H1 (cell line): ENCODE results near the gene COL19A1. TPM values are rescaled to one million over a fixed set of nuclear protein-coding genes. Genes with fewer than 3 reads are reported as not detected.

Source experiments
- CTCF ChIA-PET: fragments of 300-600 bp; sonication (Branson Sonifier 250); formaldehyde crosslinking; loops from one replicate; lab custom pipeline; 2021; ENCODE audit not compliant: partially characterized antibody; lab: Charles Lee
- POLR2A ChIA-PET: fragments of 300-600 bp; sonication (Branson Sonifier 250); formaldehyde crosslinking; loops from one replicate; lab custom pipeline; 2021; ENCODE audit warnings: inconsistent platforms; ENCODE audit not compliant: partially characterized antibody; lab: Charles Lee
- DNase-seq, 2 experiments: peaks; one replicate each; pipeline versions ENCODE4 v3.0.0 to v3.0.0-alpha.2; 2010 to 2022; ENCODE audit warnings: low spot score in 2 of 2, low read depth in 1 of 2, mixed read lengths in 1 of 2
- FAIRE-seq: peaks from 2 replicates; lab custom pipeline; 2011; peaks lifted over from hg19 to GRCh38; lab: Jason Lieb, UNC
- H2AFZ ChIP-seq: 2 replicates; pipeline ENCODE4 v1.8.1; 2012; ENCODE audit warnings: low read length, inconsistent platforms
- H2AK5ac ChIP-seq: 2 replicates; pipeline ENCODE4 v1.6.1; 2013; ENCODE audit warnings: low read depth, low read length
- H2BK120ac ChIP-seq: replicated peaks from 2 replicates; pipeline ENCODE3; 2013; ENCODE audit warnings: low read depth, low read length, inconsistent platforms
- H2BK12ac ChIP-seq: 2 replicates; pipeline ENCODE4 v1.6.1; 2013; ENCODE audit warnings: low read depth, low read length
- H2BK15ac ChIP-seq: 2 replicates; pipeline ENCODE4 v1.6.1; 2013; ENCODE audit warnings: low read length
- H2BK20ac ChIP-seq: 2 replicates; pipeline ENCODE4 v1.6.1; 2013; ENCODE audit warnings: low read length
- H2BK5ac ChIP-seq: 2 replicates; pipeline ENCODE4 v1.6.1; 2013; ENCODE audit warnings: low read depth, low read length
- H3K14ac ChIP-seq: 2 replicates; pipeline ENCODE4 v1.6.1; 2013; ENCODE audit warnings: inconsistent platforms; ENCODE audit not compliant: insufficient read length
- H3K18ac ChIP-seq: 2 replicates; pipeline ENCODE4 v1.6.1; 2013; ENCODE audit warnings: low read length; ENCODE audit errors: extremely low read depth
- H3K23ac ChIP-seq: 2 replicates; pipeline ENCODE4 v1.6.1; 2013; ENCODE audit warnings: inconsistent platforms; ENCODE audit not compliant: insufficient read length
- H3K23me2 ChIP-seq: 2 replicates; pipeline ENCODE4 v1.6.1; 2013; ENCODE audit warnings: low read depth, low read length
- H3K27ac ChIP-seq: 2 replicates; pipeline ENCODE4 v1.6.1; 2011; ENCODE audit warnings: low read depth, low read length, inconsistent platforms
- H3K27me3 ChIP-seq, 4 experiments: replicated peaks in 1 of 4; 1 replicate in 1 of 4; 2 replicates in 3 of 4; pipeline versions ENCODE4 v1.6.1 to v1.8.1; 2011 to 2013; ENCODE audit warnings: low read length in 3 of 4, mild to moderate bottlenecking in 3 of 4, inconsistent platforms in 2 of 4, mixed read lengths in 2 of 4, moderate library complexity in 1 of 4; ENCODE audit not compliant: control insufficient read depth in 3 of 4, insufficient read depth in 3 of 4; ENCODE audit errors: extremely low read depth in 1 of 4
- H3K36me3 ChIP-seq, 4 experiments: 2 replicates each; pipeline versions ENCODE4 v1.6.1 to v1.8.1; 2011 to 2013; ENCODE audit warnings: mild to moderate bottlenecking in 4 of 4, low read length in 3 of 4, moderate library complexity in 2 of 4, control low read depth in 1 of 4, inconsistent platforms in 1 of 4; ENCODE audit not compliant: insufficient read depth in 4 of 4, control insufficient read depth in 2 of 4
- H3K4ac ChIP-seq: replicated peaks from 2 replicates; pipeline ENCODE3; 2013; ENCODE audit warnings: low read length, low read depth, mixed read lengths, inconsistent platforms; ENCODE audit not compliant: insufficient read length
- H3K4me1 ChIP-seq, 4 experiments: replicated peaks in 1 of 4; 1 replicate in 1 of 4; 2 replicates in 3 of 4; pipeline versions ENCODE4 v1.6.1 to v1.8.1; 2011 to 2013; ENCODE audit warnings: low read length in 3 of 4, inconsistent platforms in 2 of 4, mixed read lengths in 1 of 4; ENCODE audit not compliant: insufficient read depth in 4 of 4, control insufficient read depth in 3 of 4
- H3K4me2 ChIP-seq, 2 experiments: 2 replicates each; pipeline versions ENCODE4 v1.6.1 to v1.8.1; 2011 to 2013; ENCODE audit warnings: low read depth in 2 of 2, low read length in 2 of 2, control low read depth in 1 of 2, inconsistent platforms in 1 of 2, mild to moderate bottlenecking in 1 of 2; ENCODE audit not compliant: insufficient read depth in 1 of 2
- H3K4me3 ChIP-seq, 4 experiments: fragments of 200-600, 300-600 bp in 1 of 4; sonication (generic), shearing (Covaris generic), sonication (Bioruptor Twin) in 1 of 4; 2 replicates each; pipeline versions ENCODE4 v1.5.1 to v1.8.1; 2011 to 2016; ENCODE audit warnings: low read length in 4 of 4, low read depth in 3 of 4, control low read depth in 2 of 4, inconsistent platforms in 2 of 4, mild to moderate bottlenecking in 2 of 4, mixed read lengths in 1 of 4, moderate library complexity in 1 of 4; ENCODE audit not compliant: insufficient read depth in 2 of 4; ENCODE audit errors: extremely low read depth in 1 of 4
- H3K56ac ChIP-seq: replicated peaks from 2 replicates; pipeline ENCODE3; 2013; ENCODE audit warnings: low read depth, mild to moderate bottlenecking, mixed read lengths, low read length, inconsistent platforms; ENCODE audit not compliant: insufficient read length
- H3K79me1 ChIP-seq: 2 replicates; pipeline ENCODE4 v1.6.1; 2013; ENCODE audit warnings: low read depth, low read length, control low read depth
- H3K79me2 ChIP-seq, 2 experiments: 2 replicates each; pipeline versions ENCODE4 v1.6.1 to v1.8.1; 2012 to 2013; ENCODE audit warnings: low read length in 2 of 2, mild to moderate bottlenecking in 2 of 2, inconsistent platforms in 1 of 2; ENCODE audit not compliant: insufficient read depth in 2 of 2, control insufficient read depth in 1 of 2
- H3K9ac ChIP-seq, 4 experiments: replicated peaks in 1 of 4; 1 replicate in 1 of 4; 2 replicates in 3 of 4; pipeline versions ENCODE4 v1.6.1 to v1.8.1; 2011 to 2013; ENCODE audit warnings: low read depth in 3 of 4, low read length in 3 of 4, control low read depth in 2 of 4, mild to moderate bottlenecking in 2 of 4, moderate library complexity in 2 of 4, inconsistent platforms in 1 of 4; ENCODE audit errors: extremely low read depth in 1 of 4
- H3K9me3 ChIP-seq, 2 experiments: 2 replicates each; pipeline versions ENCODE4 v1.6.1 to v1.8.1; 2012 to 2013; ENCODE audit warnings: mild to moderate bottlenecking in 2 of 2, moderate library complexity in 2 of 2, control low read depth in 1 of 2, inconsistent platforms in 1 of 2, low read depth in 1 of 2, low read length in 1 of 2, mixed read lengths in 1 of 2; ENCODE audit not compliant: insufficient read depth in 2 of 2
- H4K20me1 ChIP-seq, 2 experiments: replicated peaks in 1 of 2; 2 replicates each; pipeline versions ENCODE3 to v1.8.1; 2011 to 2013; ENCODE audit warnings: inconsistent platforms in 2 of 2, low read length in 2 of 2, mild to moderate bottlenecking in 1 of 2; ENCODE audit not compliant: insufficient read depth in 2 of 2, control insufficient read depth in 1 of 2
- H4K5ac ChIP-seq: 2 replicates; pipeline ENCODE4 v1.6.1; 2013; ENCODE audit warnings: low read length, low read depth, mixed read lengths, inconsistent platforms; ENCODE audit not compliant: insufficient read length
- H4K8ac ChIP-seq: 2 replicates; pipeline ENCODE4 v1.8.0; 2013; ENCODE audit warnings: mild to moderate bottlenecking, moderate library complexity, low read length, inconsistent platforms; ENCODE audit not compliant: insufficient read depth; ENCODE audit errors: extremely low read depth
- H4K91ac ChIP-seq: replicated peaks from 2 replicates; pipeline ENCODE3; 2013; ENCODE audit warnings: low read length, mixed read lengths, inconsistent platforms; ENCODE audit not compliant: insufficient read length
- CTBP2 ChIP-seq: IDR thresholded peaks from 2 replicates; pipeline ENCODE4 v1.7.0; 2011; ENCODE audit warnings: borderline replicate concordance, mild to moderate bottlenecking, moderate library complexity, mixed read lengths, low read length; ENCODE audit not compliant: insufficient read depth, insufficient read length
- CTCF ChIP-seq, 3 experiments: IDR thresholded peaks; 1 replicate in 2 of 3; 2 replicates in 1 of 3; pipeline versions ENCODE4 v1.5.1 to v1.6.1; 2011; ENCODE audit warnings: low read length in 3 of 3, mild to moderate bottlenecking in 3 of 3, inconsistent platforms in 2 of 3, low read depth in 1 of 3, moderate library complexity in 1 of 3; ENCODE audit not compliant: insufficient read depth in 1 of 3; ENCODE audit errors: control extremely low read depth in 1 of 3
- RBBP5 ChIP-seq: IDR thresholded peaks from 2 replicates; pipeline ENCODE4 v1.7.1; 2012; ENCODE audit warnings: low read depth, mild to moderate bottlenecking, inconsistent platforms, low read length, moderate library complexity, borderline replicate concordance
- SUZ12 ChIP-seq: fragments of 200-600 bp; sonication (generic); IDR thresholded peaks from 2 replicates; pipeline ENCODE4 v1.6.1; 2012; ENCODE audit warnings: mild to moderate bottlenecking, inconsistent platforms, low read length, moderate library complexity, mixed read lengths
- WGBS, 2 experiments: shearing (Covaris generic) in 1 of 2; methylation state at CpG; one replicate each; pipeline versions ENCODE4 v1.1.6 to v1.1.7; 2013 to 2015; ENCODE audit warnings: low lambda C conversion rate in 2 of 2, mixed read lengths in 2 of 2, inconsistent platforms in 1 of 2, low coverage in 1 of 2, missing lambda C conversion rate in 1 of 2; ENCODE audit not compliant: insufficient replicate concordance in 2 of 2, insufficient coverage in 1 of 2, insufficient read length in 1 of 2; ENCODE audit errors: extremely low coverage in 1 of 2, missing lambda C conversion rate in 1 of 2; 5-methylcytosine and 5-hydroxymethylcytosine counted together
- polyA plus RNA-seq, 7 experiments: library from polyadenylated mRNA; depleted of rRNA in 3 of 7; stranded (reverse) in 5 of 7; unstranded in 2 of 7; fragments of >200 nt in 5 of 7; fragments of 200-250 nt in 2 of 7; gene quantifications; 1 replicate in 5 of 7; 2 replicates in 1 of 7; 4 replicates in 1 of 7; pipeline versions ENCODE4 v1.2.1 to v1.2.3, GENCODE V29; 2011 to 2013; ENCODE audit warnings: missing spikeins in 2 of 7, mixed read lengths in 2 of 7
- total RNA-seq: library from RNA; stranded (reverse); fragmentation: NEBNext Ultra II Directional; extraction: Animal tissue kit (Norgen Biotek cat#: 25700); gene quantifications from 2 replicates; pipeline ENCODE4 v1.2.1, GENCODE V29; 2021
- TF ChIP-seq, protein P1 (sequence below): IDR thresholded peaks from 2 replicates; pipeline ENCODE4 v1.6.1; 2012; ENCODE audit warnings: inconsistent platforms
- TF ChIP-seq, protein P2 (sequence below): IDR thresholded peaks from 2 replicates; pipeline ENCODE4 v1.6.1; 2012; ENCODE audit warnings: low read length, inconsistent platforms

COL19A1 gene
- total and polyA plus RNA-seq, 2 of the 8 experiments (the other 6 are each of a cell fraction or from before 2014, with no cell fraction given): not detected

DNA sequence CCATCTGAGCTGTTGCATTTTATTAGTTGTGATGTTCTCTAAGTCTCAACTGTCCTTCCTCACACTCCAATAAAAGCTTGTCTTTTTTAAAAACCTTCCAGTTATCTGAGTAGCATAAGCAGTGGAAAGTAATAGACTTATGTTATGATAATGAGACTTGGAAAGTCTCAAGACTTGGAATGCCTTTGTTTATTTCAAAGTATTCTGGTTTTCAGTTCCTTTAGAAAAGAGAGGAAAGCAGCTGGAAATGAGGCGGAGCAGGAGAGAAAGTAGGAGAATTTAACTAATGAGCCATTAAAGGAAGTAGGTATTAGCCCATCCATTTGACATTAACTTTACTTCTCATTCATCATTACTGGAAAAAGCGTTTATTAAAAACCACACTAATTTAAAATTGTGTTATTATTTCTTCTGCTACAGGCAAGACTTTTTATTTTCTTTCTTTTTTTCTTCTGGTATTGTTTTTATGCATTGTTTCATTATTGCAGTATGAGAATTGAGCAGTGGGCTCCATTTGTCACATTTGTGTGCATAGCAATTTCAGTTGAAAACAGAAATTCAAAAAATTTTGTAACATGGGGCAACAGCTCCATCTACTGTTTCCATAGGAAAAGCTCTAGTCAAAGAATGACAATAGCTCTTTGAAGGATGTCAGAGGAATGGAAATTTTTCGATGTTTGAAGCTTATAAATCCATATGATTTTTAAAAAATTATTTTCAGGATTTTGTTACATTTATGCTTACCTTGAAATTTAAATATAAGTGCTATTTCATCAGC, 241.7 kb downstream of the COL19A1 start:
- H3K79me1 ChIP-seq: no peaks in the 10 kb centered on the region; the same call in 1 of the 2 replicates
- no peak overlapping the region for H3K23ac ChIP-seq
- no peak overlapping the region for H2AFZ ChIP-seq
- no peak overlapping the region for H4K8ac ChIP-seq
- H3K9me3 ChIP-seq: no peaks in the 10 kb centered on the region
- H3K4me3 ChIP-seq: no peak overlapping the region
- no peaks in the 10 kb centered on the region for H3K36me3 ChIP-seq
- H4K5ac ChIP-seq: no peak overlapping the region
- H4K20me1 ChIP-seq: no peaks in the 10 kb centered on the region
- no peak overlapping the region for H4K91ac ChIP-seq
- H3K79me2 ChIP-seq: no peaks in the 10 kb centered on the region
- no peak overlapping the region for H2BK20ac ChIP-seq
- CTCF ChIA-PET: interaction anchor here (0.5 to 3.7 kb wide), 33 partner anchors 9 to 1112 kb away, joined by 3 to 25 read pairs (median 3); partner anchors contain the start of genes COL19A1 and LMBRD1
- 87% methylated on average over 3 of the region's 3 CpGs; no CpG with 5 or more reads in 1 of the 2 experiments for WGBS, 2 experiments
- H3K56ac ChIP-seq: no peak overlapping the region
- no peaks in the 10 kb centered on the region for H3K27me3 ChIP-seq
- peaks cover 0 to 3% (median 1%) of the 10 kb centered on the region in 4 experiments; a peak in 3 of 7 replicates for H3K4me1 ChIP-seq
- H3K23me2 ChIP-seq: no peaks in the 10 kb centered on the region; the same call in 1 of the 2 replicates
- no peak overlapping the region for H3K18ac ChIP-seq
- no peak overlapping the region for H2AK5ac ChIP-seq
- no peak overlapping the region for H2BK15ac ChIP-seq
- H3K27ac ChIP-seq: no peak overlapping the region
- FAIRE-seq (no peak), DNase-seq (no peak)
- H3K4me2 ChIP-seq: no peak overlapping the region
- no peak overlapping the region for H2BK12ac ChIP-seq
- no peak overlapping the region for H2BK120ac ChIP-seq
- H2BK5ac ChIP-seq: no peak overlapping the region
- POLR2A ChIA-PET: no interaction called here
- H3K14ac ChIP-seq: no peak overlapping the region
- H3K9ac ChIP-seq: no peak overlapping the region
- no peak overlapping the region for H3K4ac ChIP-seq
- TF ChIP-seq, protein P1, sequence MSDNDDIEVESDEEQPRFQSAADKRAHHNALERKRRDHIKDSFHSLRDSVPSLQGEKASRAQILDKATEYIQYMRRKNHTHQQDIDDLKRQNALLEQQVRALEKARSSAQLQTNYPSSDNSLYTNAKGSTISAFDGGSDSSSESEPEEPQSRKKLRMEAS: no peak
- TF ChIP-seq CTCF (IDR thresholded peaks at IDR 0.05; ENCODE audit: control extremely low read depth in 1 of 3, insufficient read depth in 1 of 3, low read depth in 1 of 3, low read length in 3 of 3): peak in 2 of 3 experiments; percentile 45 to 53; a peak in 2 of 4 replicates
- TF ChIP-seq, protein P2, sequence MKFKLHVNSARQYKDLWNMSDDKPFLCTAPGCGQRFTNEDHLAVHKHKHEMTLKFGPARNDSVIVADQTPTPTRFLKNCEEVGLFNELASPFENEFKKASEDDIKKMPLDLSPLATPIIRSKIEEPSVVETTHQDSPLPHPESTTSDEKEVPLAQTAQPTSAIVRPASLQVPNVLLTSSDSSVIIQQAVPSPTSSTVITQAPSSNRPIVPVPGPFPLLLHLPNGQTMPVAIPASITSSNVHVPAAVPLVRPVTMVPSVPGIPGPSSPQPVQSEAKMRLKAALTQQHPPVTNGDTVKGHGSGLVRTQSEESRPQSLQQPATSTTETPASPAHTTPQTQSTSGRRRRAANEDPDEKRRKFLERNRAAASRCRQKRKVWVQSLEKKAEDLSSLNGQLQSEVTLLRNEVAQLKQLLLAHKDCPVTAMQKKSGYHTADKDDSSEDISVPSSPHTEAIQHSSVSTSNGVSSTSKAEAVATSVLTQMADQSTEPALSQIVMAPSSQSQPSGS: no peak
- TF ChIP-seq SUZ12: no peak
- no peak for TF ChIP-seq CTBP2
- TF ChIP-seq RBBP5: no peak
